Omental fat pad (tissue), 4 donors: ENCODE results near the gene VWA3B. TPM values are rescaled to one million over a fixed set of nuclear protein-coding genes. Genes with fewer than 3 reads are reported as not detected.

Experiments used
- ATAC-seq: fragments of 150-250 bp; one replicate; pipeline ENCODE4 v1.9.1; 2016; ENCODE audit warnings: mild to moderate bottlenecking, moderate library complexity; ENCODE audit not compliant: low FRiP score
- DNase-seq: peaks from one replicate; pipeline ENCODE4 v3.0.0-alpha.2; 2019; ENCODE audit warnings: low spot score
- CTCF ChIP-seq, 3 donors: fragments of 450-650 bp; IDR thresholded peaks; one replicate each; pipeline ENCODE4 v1.5.1; 2016 to 2017; ENCODE audit warnings: antibody characterized with exemption in 3 of 3, mild to moderate bottlenecking in 3 of 3, moderate library complexity in 2 of 3
- total RNA-seq, 4 donors: library from RNA; depleted of rRNA; stranded (reverse); fragments of >200 nt; gene quantifications; one replicate each; pipeline ENCODE4 v1.1.0, GENCODE V29; 2016

Gene VWA3B
- total RNA-seq, 4 donors from 2014 or later, result 0.32 TPM; not detected in 3

- no peak for TF ChIP-seq CTCF (IDR thresholded peaks at IDR 0.05)
- no peak for DNase-seq
- no peak for ATAC-seq
Observed at GRCh38 chr2:98087447-98088020, 567 bp downstream of the VWA3B start.

DNA sequence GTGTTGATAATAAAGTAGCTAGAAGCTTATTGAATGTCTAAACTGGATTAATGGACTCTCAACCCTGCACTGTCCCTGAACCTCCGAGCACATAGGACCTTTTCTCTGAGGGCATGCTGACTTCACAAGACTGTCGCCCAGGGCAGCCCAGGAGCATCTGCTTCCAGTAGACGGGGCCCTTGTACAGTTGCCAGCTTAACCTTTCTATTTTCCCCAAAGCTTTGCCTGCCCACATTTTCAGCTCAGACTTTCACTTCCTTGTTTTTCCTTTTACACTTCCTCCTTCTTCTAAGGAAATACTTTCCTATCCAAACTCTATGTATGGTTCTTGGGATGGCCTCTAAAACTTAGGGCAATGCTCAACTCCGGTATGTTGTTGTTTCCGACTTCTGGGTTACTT is 1.3 kb downstream of the VWA3B start:
- DNase-seq, result no peak

GRCh38 chr2:98089941-98090340 is 3.0 kb downstream of the VWA3B start:
- no peak for ATAC-seq
- no peak for DNase-seq
- TF ChIP-seq CTCF (IDR thresholded peaks at IDR 0.05), result no peak

More for the DNA sequence above, 1.3 kb downstream of the VWA3B start:
- ATAC-seq, result no peak
- no peak for TF ChIP-seq CTCF (IDR thresholded peaks at IDR 0.05)

GRCh38 chr2:98090951-98091350 is 4.0 kb downstream of the VWA3B start:
- no peak for TF ChIP-seq CTCF (IDR thresholded peaks at IDR 0.05)
- ATAC-seq, result no peak
- DNase-seq, result no peak

DNA sequence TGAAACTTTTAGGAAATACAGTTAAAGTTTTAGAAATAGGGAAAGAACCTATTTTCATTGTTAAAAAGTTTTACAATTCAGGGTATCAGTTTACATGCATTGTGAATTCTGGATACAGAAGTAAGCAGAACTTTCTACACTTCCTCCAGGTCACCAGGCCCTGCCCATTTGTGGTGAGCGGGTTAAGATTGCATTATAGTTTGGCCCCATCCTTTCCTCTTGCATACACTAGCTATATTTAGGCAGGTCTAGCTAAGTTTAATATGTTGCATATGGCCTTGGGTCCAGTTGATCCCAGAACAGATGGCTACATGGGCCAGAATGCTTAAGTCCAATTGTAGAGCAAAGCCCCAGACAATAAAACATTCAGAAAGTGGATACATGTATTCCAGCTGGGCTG is 4.8 kb downstream of the VWA3B start:
- TF ChIP-seq CTCF (IDR thresholded peaks at IDR 0.05), result no peak
- ATAC-seq (no peak), DNase-seq (no peak)

- TF ChIP-seq CTCF (IDR thresholded peaks at IDR 0.05), result no peak
- DNase-seq, result no peak
- ATAC-seq, result no peak
Observed at GRCh38 chr2:98093146-98093545, 6.2 kb downstream of the VWA3B start.

- no peak for ATAC-seq
- no peak for DNase-seq
- no peak for TF ChIP-seq CTCF (IDR thresholded peaks at IDR 0.05)
Observed at GRCh38 chr2:98093611-98094010, 6.6 kb downstream of the VWA3B start.
